K562 (cell line): ENCODE results near the gene PPP4C. TPM values are rescaled to one million over a fixed set of nuclear protein-coding genes. Genes with fewer than 3 reads are reported as not detected.

Source experiments
- ATAC-seq: fragments of 200-7000 bp; cut with Tn5 transposase; 3 replicates; pipeline ENCODE4 v1.9.1; 2020; ENCODE audit warnings: moderate library complexity
- BruUV-seq: library from RNA; stranded (reverse); fragments of 400-500 nt; replicated peaks from 2 replicates; lab custom pipeline; 2021; lab: Mats Ljungman, UMichigan
- CTCF ChIA-PET: fragments of 300-600 bp; formaldehyde crosslinking; extraction: SDS; loops from one replicate; lab custom pipeline; 2021; ENCODE audit warnings: low intra/inter-chr PET ratio; lab: Yijun Ruan, JAX
- POLR2A ChIA-PET: fragments of 300-600, 350-650 bp; sonication (Branson Sonifier 250); formaldehyde crosslinking; extraction: SDS; loops from one replicate; lab custom pipeline; 2021; ENCODE audit warnings: antibody characterized with exemption, inconsistent platforms; lab: Yijun Ruan, JAX
- DNase-seq, 4 experiments: peaks; one replicate each; pipeline versions ENCODE4 v3.0.0 to v3.0.0-alpha.2; 2011 to 2018; ENCODE audit warnings: low spot score in 3 of 4, mixed read lengths in 3 of 4; ENCODE audit errors: extremely low read depth in 1 of 4
- FAIRE-seq: peaks from 2 replicates; lab custom pipeline; 2011; peaks lifted over from hg19 to GRCh38; lab: Jason Lieb, UNC
- H2AFZ ChIP-seq: 2 replicates; pipeline ENCODE4 v1.6.0; 2011; ENCODE audit warnings: low read depth, low read length, control low read depth, inconsistent platforms
- H3K27ac ChIP-seq: fragments of 200-600 bp; 3 replicates; pipeline ENCODE4 v1.8.0; 2011; ENCODE audit warnings: low read depth, mild to moderate bottlenecking, control low read depth, inconsistent platforms, low read length, moderate library complexity, mixed read lengths; ENCODE audit errors: extremely low read depth
- H3K27me3 ChIP-seq, 2 experiments: fragments of 300-600 bp in 1 of 2; 2 replicates in 1 of 2; 3 replicates in 1 of 2; pipeline versions ENCODE4 v1.6.0 to v1.8.0; 2011; ENCODE audit warnings: inconsistent platforms in 2 of 2, low read length in 2 of 2, mild to moderate bottlenecking in 1 of 2, mixed read lengths in 1 of 2, moderate library complexity in 1 of 2; ENCODE audit not compliant: control insufficient read depth in 2 of 2, insufficient read depth in 2 of 2
- H3K36me3 ChIP-seq: fragments of 300-600 bp; 3 replicates; pipeline ENCODE4 v1.8.0; 2011; ENCODE audit warnings: mild to moderate bottlenecking, low read length, inconsistent platforms; ENCODE audit not compliant: control insufficient read depth, insufficient read depth
- H3K4me1 ChIP-seq, 2 experiments: fragments of 200-600 bp in 1 of 2; replicated peaks in 1 of 2; 2 replicates in 1 of 2; 3 replicates in 1 of 2; pipeline versions ENCODE4 v1.5.1 to v1.8.0; 2011; ENCODE audit warnings: inconsistent platforms in 2 of 2, low read length in 2 of 2, mild to moderate bottlenecking in 1 of 2, mixed read lengths in 1 of 2, moderate library complexity in 1 of 2; ENCODE audit not compliant: control insufficient read depth in 2 of 2, insufficient read depth in 2 of 2
- H3K4me2 ChIP-seq: 2 replicates; pipeline ENCODE4 v1.6.1; 2011; ENCODE audit warnings: low read length, control low read depth, inconsistent platforms, mixed read lengths; ENCODE audit not compliant: insufficient read depth
- H3K4me3 ChIP-seq: fragments of 200-600 bp; sonication (generic), shearing (Covaris generic); 2 replicates; pipeline ENCODE4 v1.5.1; 2016; ENCODE audit warnings: control low read depth, inconsistent platforms
- H3K79me2 ChIP-seq: fragments of 200-600 bp; 3 replicates; pipeline ENCODE4 v1.8.0; 2011; ENCODE audit warnings: low read length, inconsistent platforms; ENCODE audit not compliant: control insufficient read depth, insufficient read depth
- H3K9ac ChIP-seq, 2 experiments: 2 replicates each; pipeline versions ENCODE4 v1.6.0 to v1.6.1; 2011; ENCODE audit warnings: low read depth in 2 of 2, low read length in 2 of 2, control low read depth in 1 of 2, inconsistent platforms in 1 of 2, mild to moderate bottlenecking in 1 of 2, mixed read lengths in 1 of 2; ENCODE audit not compliant: insufficient read depth in 1 of 2
- H3K9me1 ChIP-seq: one replicate; pipeline ENCODE4 v1.6.0; 2011; ENCODE audit warnings: inconsistent platforms, mild to moderate bottlenecking, low read length, moderate library complexity; ENCODE audit not compliant: control insufficient read depth, insufficient read depth
- H3K9me3 ChIP-seq: replicated peaks from 2 replicates; pipeline ENCODE4 v1.5.1; 2011; ENCODE audit warnings: low read depth, low read length, inconsistent platforms; ENCODE audit not compliant: control insufficient read depth, insufficient read depth
- H4K20me1 ChIP-seq: replicated peaks from 2 replicates; pipeline ENCODE4 v1.6.1; 2011; ENCODE audit warnings: low read length, inconsistent platforms, mixed read lengths; ENCODE audit not compliant: control insufficient read depth, insufficient read depth
- ATF1 ChIP-seq, 2 experiments: fragments of 450-650 bp in 1 of 2; IDR thresholded peaks; 2 replicates each; pipeline ENCODE4 v1.6.1; 2016; ENCODE audit warnings: missing compliant biosample characterization in 1 of 2, missing genetic modification characterization in 1 of 2
- BHLHE40 ChIP-seq: IDR thresholded peaks from 2 replicates; pipeline ENCODE4 v1.6.1; 2011; ENCODE audit warnings: low read length, improper control_type of control experiment
- CBX8 ChIP-seq: fragments of 200-600 bp; sonication (generic); IDR thresholded peaks from 2 replicates; pipeline ENCODE4 v1.6.1; 2012; ENCODE audit warnings: borderline replicate concordance, mixed run types, low read depth, mild to moderate bottlenecking, moderate library complexity, mixed read lengths, low read length, control low read depth, inconsistent platforms; ENCODE audit not compliant: poor library complexity, severe bottlenecking; ENCODE audit errors: extremely low read depth
- CTCF ChIP-seq, 3 experiments: IDR thresholded peaks in 2 of 3; conservative IDR thresholded peaks in 1 of 3; 2 replicates each; pipeline ENCODE4 v1.5.1; 2011 to 2012; ENCODE audit warnings: low read length in 3 of 3, mild to moderate bottlenecking in 3 of 3, control low read depth in 2 of 3, improper control_type of control experiment in 1 of 3, inconsistent platforms in 1 of 3, low read depth in 1 of 3, mixed read lengths in 1 of 3, moderate library complexity in 1 of 3; ENCODE audit not compliant: insufficient read depth in 2 of 3
- E2F6 ChIP-seq, 2 experiments: IDR thresholded peaks; 2 replicates each; pipeline ENCODE4 v1.6.1; 2011; ENCODE audit warnings: borderline replicate concordance in 1 of 2, control low read depth in 1 of 2, low read depth in 1 of 2, low read length in 1 of 2, mild to moderate bottlenecking in 1 of 2, mixed read lengths in 1 of 2, moderate library complexity in 1 of 2; ENCODE audit not compliant: insufficient read depth in 1 of 2, insufficient read length in 1 of 2, poor library complexity in 1 of 2, severe bottlenecking in 1 of 2; ENCODE audit errors: extremely low read depth in 1 of 2
- HDGF ChIP-seq: fragments of 450-650 bp; IDR thresholded peaks from 2 replicates; pipeline ENCODE4 v1.6.1; 2016
- HMG20B ChIP-seq: fragments of 250-450 bp; sonication (Bioruptor Pico); IDR thresholded peaks from 2 replicates; pipeline ENCODE4 v1.5.0; 2021; ENCODE audit warnings: mild to moderate bottlenecking
- MAFK ChIP-seq: IDR thresholded peaks from 2 replicates; pipeline ENCODE4 v1.6.1; 2011; ENCODE audit warnings: low read length, improper control_type of control experiment
- PCBP1 ChIP-seq: fragments of 200-400 bp; formaldehyde crosslinking; IDR thresholded peaks from 2 replicates; pipeline ENCODE4 v1.6.1; 2018; ENCODE audit warnings: mild to moderate bottlenecking, low read depth, low read length; ENCODE audit not compliant: poor library complexity, severe bottlenecking
- RAD51 ChIP-seq: fragments of 450-650 bp; IDR thresholded peaks from 2 replicates; pipeline ENCODE4 v1.7.1; 2016; ENCODE audit warnings: low read depth, mild to moderate bottlenecking, borderline replicate concordance
- RBBP5 ChIP-seq: fragments of 200-600 bp; sonication (generic); IDR thresholded peaks from 2 replicates; pipeline ENCODE4 v1.6.1; 2012; ENCODE audit warnings: borderline replicate concordance, mild to moderate bottlenecking, low read length, control low read depth, inconsistent platforms; ENCODE audit not compliant: insufficient read depth, poor library complexity, severe bottlenecking
- RBFOX2 ChIP-seq: fragments of 200-400 bp; formaldehyde crosslinking; IDR thresholded peaks from 2 replicates; pipeline ENCODE4 v1.6.1; 2017; ENCODE audit warnings: low read depth, mild to moderate bottlenecking, low read length, moderate library complexity
- RBM25 ChIP-seq: fragments of 200-400 bp; formaldehyde crosslinking; IDR thresholded peaks from 2 replicates; pipeline ENCODE4 v1.6.1; 2018; ENCODE audit warnings: low read length, low read depth, moderate library complexity; ENCODE audit not compliant: severe bottlenecking
- SAP30 ChIP-seq: fragments of 200-600 bp; sonication (generic); IDR thresholded peaks from 2 replicates; pipeline ENCODE4 v1.6.1; 2012; ENCODE audit warnings: borderline replicate concordance, low read depth, mild to moderate bottlenecking, moderate library complexity, low read length, control low read depth, inconsistent platforms; ENCODE audit not compliant: insufficient read depth, poor library complexity, severe bottlenecking
- TCF15 ChIP-seq: fragments of 250-450 bp; sonication (Bioruptor Pico); IDR thresholded peaks from 2 replicates; pipeline ENCODE4 v1.8.0; 2022; ENCODE audit warnings: moderate library complexity, mild to moderate bottlenecking, inconsistent platforms
- ZBED1 ChIP-seq: IDR thresholded peaks from 2 replicates; pipeline ENCODE4 v1.6.1; 2014
- ZKSCAN1 ChIP-seq: fragments of 150-350 bp; IDR thresholded peaks from 2 replicates; pipeline ENCODE4 v1.6.1; 2016; ENCODE audit warnings: low read depth, low read length
- WGBS: fragments of 100-300 bp; shearing (Covaris generic); methylation state at CpG from one replicate; pipeline ENCODE4 v1.1.6; 2016; ENCODE audit warnings: low coverage, mixed read lengths; ENCODE audit not compliant: insufficient coverage; ENCODE audit errors: missing lambda C conversion rate; 5-methylcytosine and 5-hydroxymethylcytosine counted together
- in situ Hi-C: fragments of 300-500 bp; cut with MboI; formaldehyde crosslinking; loops from 4 replicates; pipeline ENCODE4 v1.15.0; 2018; ENCODE audit warnings: inconsistent platforms, mixed read lengths
- intact Hi-C: fragments of 100-400 bp; cut with micrococcal nuclease; formaldehyde crosslinking; loops from 2 replicates; pipeline ENCODE4 v1.14.2; 2022
- polyA plus RNA-seq, 8 experiments: library from polyadenylated mRNA; depleted of rRNA in 4 of 8; stranded (reverse) in 5 of 8; unstranded in 3 of 8; fragments of >200 nt; fragmentation: Nextera tagmentation in 2 of 8; fragmentation: Illumina TruSeq in 1 of 8; extraction: Ambion mirVana in 2 of 8; extraction: Trizol in 1 of 8; gene quantifications; 2 replicates each; pipeline versions ENCODE4 v1.2.1 to v1.2.3, GENCODE V29; 2011 to 2014; ENCODE audit warnings: inconsistent platforms in 1 of 8, missing spikeins in 1 of 8
- total RNA-seq, 7 experiments: library from RNA; depleted of rRNA in 6 of 7; stranded (reverse); fragments of >200 nt in 6 of 7; fragmentation: Illumina TruSeq in 2 of 7; extraction: Trizol in 2 of 7; gene quantifications; 2 replicates each; pipeline versions ENCODE4 v1.2.1 to v1.2.3, GENCODE V29; 2011 to 2021; ENCODE audit warnings: low replicate concordance in 1 of 7

Gene PPP4C
- total and polyA plus RNA-seq, 9 of the 15 experiments (the other 6 are each of a cell fraction or from before 2014, with no cell fraction given) = 3.5 to 183 (median 131) TPM

GRCh38 chr16:30113031-30113710, 37.4 kb downstream of the PPP4C start, which contains the start of gene GDPD3:
Gene GDPD3, minus strand, starts transcription at chr16:30113537. Its CDS starts 59 bp downstream, at chr16:30113478.
- no peaks in the 10 kb centered on the region for H3K79me2 ChIP-seq
- BruUV-seq = no TSS peak
- FAIRE-seq (peak; percentile 88), DNase-seq (peak; percentile 76 to 88 (median 78)), ATAC-seq (peak; percentile 90)
- H3K4me2 ChIP-seq = peak within 1 kb of the TSS; percentile 50
- intact Hi-C loops = no loop called here
- H3K27ac ChIP-seq = peak within 1 kb of the TSS; percentile 60; the same call in 2 of the 3 replicates
- H3K27me3 ChIP-seq = no peaks in the 10 kb centered on the region
- peaks cover 17 to 36% of the 10 kb centered on the region in 2 experiments; a peak in 4 of 5 replicates for H3K4me1 ChIP-seq
- ChIA-PET POLR2A (interaction anchor here (0.8 to 1.6 kb wide), 4 partner anchors 10 to 48 kb away, joined by 3 to 5 read pairs (median 4); partner anchors contain the start of genes ALDOA and MAPK3), CTCF (no interaction called here)
- 46% methylated on average over 15 of the region's 20 CpGs for WGBS
- H4K20me1 ChIP-seq = no peaks in the 10 kb centered on the region
- H3K36me3 ChIP-seq = peaks cover 16% of the 10 kb centered on the region; the same call in 1 of the 3 replicates
- in situ Hi-C loops = no loop called here
- H2AFZ ChIP-seq = peak within 1 kb of the TSS; percentile 76
- no peak within 1 kb of the TSS for H3K4me3 ChIP-seq
- peak within 1 kb of the TSS in 1 of 2 experiments; percentile 82; a peak in 3 of 4 replicates for H3K9ac ChIP-seq
- H3K9me3 ChIP-seq = no peaks in the 10 kb centered on the region
- H3K9me1 ChIP-seq = peaks cover 6% of the 10 kb centered on the region
- TF ChIP-seq E2F6 (IDR thresholded peaks at IDR 0.05; ENCODE audit: borderline replicate concordance in 1 of 2, extremely low read depth in 1 of 2, insufficient read depth in 1 of 2, insufficient read length in 1 of 2, low read depth in 1 of 2, low read length in 1 of 2, poor library complexity in 1 of 2, severe bottlenecking in 1 of 2) (peak in 1 of 2 experiments; percentile 2), PCBP1 (peak; percentile 15), RBFOX2 (peak; percentile 44; the same call in 1 of the 2 replicates), RBM25 (no peak), RAD51 (no peak), BHLHE40 (no peak), SAP30 (peak; percentile 36), ATF1 (CRISPR knock-in tag; IDR thresholded peaks at IDR 0.05) (no peak), ATF1 (tag; IDR thresholded peaks at IDR 0.05) (0 out of 2 replicates have a peak, but pooled peaks have one; percentile 7), CTCF (IDR thresholded peaks at IDR 0.05 in 2 of 3, conservative IDR thresholded peaks at IDR 0.05 in 1 of 3; ENCODE audit: insufficient read depth in 2 of 3, low read depth in 1 of 3, low read length in 3 of 3) (0 out of 6 replicates have a peak, but pooled peaks of 1 of the 3 experiments have one; percentile 16), CBX8 (no peak), ZKSCAN1 (0 out of 2 replicates have a peak, but pooled peaks have one; percentile 12), HMG20B (no peak), MAFK (no peak), HDGF (peak; percentile 72; the same call in 1 of the 2 replicates), TCF15 (CRISPR knock-in tag) (no peak), ZBED1 (no peak), RBBP5 (peak; percentile 46)
